Right lobe of liver (tissue), 4 donors: Measurements from ENCODE around the gene SPRED2.

ENCODE experiments used
- POLR2A ChIP-seq: fragments of 450-650 bp; IDR thresholded peaks from one replicate; pipeline ENCODE4 v1.6.1; 2017; ENCODE audit warnings: antibody characterized with exemption, mild to moderate bottlenecking
- TF ChIP-seq, protein P1 (sequence below), 4 donors: fragments of 200-600 bp in 3 of 4; fragments of 450-650 bp in 1 of 4; IDR thresholded peaks; one replicate each; pipeline versions ENCODE4 v1.5.1 to v1.8.0; 2016 to 2022; ENCODE audit warnings: antibody characterized with exemption in 4 of 4, mild to moderate bottlenecking in 2 of 4
- donor health status: DM: no; HTN: no; CAD: no.
- donor health status: DM: no; HTN: no; CAD: no.
- donor health status: DM: no; HTN: yes; CAD: no.

DNA sequence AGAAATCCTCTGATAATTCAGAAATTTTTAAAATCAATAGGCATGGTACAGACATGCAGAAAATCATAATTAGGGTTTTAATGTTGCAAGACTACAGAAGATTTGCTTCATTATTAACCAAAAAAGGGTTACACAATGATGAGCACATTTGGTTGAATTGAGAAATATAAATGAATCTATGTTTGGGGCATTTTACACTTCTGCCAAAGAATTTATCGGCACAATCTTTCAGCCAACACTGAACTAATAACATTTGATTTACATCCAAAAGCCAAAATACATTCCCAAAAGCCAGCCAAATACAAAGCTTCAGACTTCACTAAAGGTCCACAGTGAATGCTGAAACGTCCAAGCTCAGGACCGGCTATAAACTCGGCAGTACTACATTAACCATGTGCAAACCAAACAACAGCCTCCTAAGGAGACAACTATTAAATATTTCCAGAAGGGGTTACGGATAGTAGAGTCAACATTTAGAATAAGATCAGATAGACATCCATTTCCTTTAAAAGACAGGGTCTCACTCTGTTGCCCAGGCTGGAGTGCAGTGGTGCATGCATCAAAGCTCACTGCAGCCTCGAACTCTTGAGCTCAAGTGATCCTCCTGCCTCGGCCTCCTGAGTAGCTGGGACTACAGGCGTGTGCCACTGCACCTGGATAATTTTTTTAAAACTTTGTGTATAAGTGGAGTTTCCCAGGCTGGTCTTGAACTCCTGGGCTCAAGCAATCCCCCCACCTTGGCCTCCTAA is 29.4 kb downstream of the SPRED2 start:
- TF ChIP-seq, protein P1, sequence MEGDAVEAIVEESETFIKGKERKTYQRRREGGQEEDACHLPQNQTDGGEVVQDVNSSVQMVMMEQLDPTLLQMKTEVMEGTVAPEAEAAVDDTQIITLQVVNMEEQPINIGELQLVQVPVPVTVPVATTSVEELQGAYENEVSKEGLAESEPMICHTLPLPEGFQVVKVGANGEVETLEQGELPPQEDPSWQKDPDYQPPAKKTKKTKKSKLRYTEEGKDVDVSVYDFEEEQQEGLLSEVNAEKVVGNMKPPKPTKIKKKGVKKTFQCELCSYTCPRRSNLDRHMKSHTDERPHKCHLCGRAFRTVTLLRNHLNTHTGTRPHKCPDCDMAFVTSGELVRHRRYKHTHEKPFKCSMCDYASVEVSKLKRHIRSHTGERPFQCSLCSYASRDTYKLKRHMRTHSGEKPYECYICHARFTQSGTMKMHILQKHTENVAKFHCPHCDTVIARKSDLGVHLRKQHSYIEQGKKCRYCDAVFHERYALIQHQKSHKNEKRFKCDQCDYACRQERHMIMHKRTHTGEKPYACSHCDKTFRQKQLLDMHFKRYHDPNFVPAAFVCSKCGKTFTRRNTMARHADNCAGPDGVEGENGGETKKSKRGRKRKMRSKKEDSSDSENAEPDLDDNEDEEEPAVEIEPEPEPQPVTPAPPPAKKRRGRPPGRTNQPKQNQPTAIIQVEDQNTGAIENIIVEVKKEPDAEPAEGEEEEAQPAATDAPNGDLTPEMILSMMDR (IDR thresholded peaks at IDR 0.05) = no peak
- no peak for TF ChIP-seq POLR2A
